GM23338 (cell line): ENCODE measurements around the gene GLOD5. TPM values are rescaled to one million over a fixed set of nuclear protein-coding genes. Genes with fewer than 3 reads are reported as not detected.

Source experiments
- ATAC-seq: fragments of 200-7000 bp; cut with Tn5 transposase; 3 replicates; pipeline ENCODE4 v1.9.1; 2020
- DNase-seq: peaks from one replicate; pipeline ENCODE4 v3.0.0-alpha.2; 2015; ENCODE audit warnings: low spot score
- H2AFZ ChIP-seq: fragments of 200-600 bp; sonication (generic); 2 replicates; pipeline ENCODE4 v1.8.0; 2016; ENCODE audit warnings: antibody characterized with exemption, mild to moderate bottlenecking, moderate library complexity
- H3F3A ChIP-seq: fragments of 200-600 bp; sonication (generic); replicated peaks from 2 replicates; pipeline ENCODE4 v1.8.0; 2017; ENCODE audit warnings: antibody characterized with exemption, mixed run types, low read depth
- H3K27ac ChIP-seq: fragments of 200-600 bp; sonication (generic); 2 replicates; pipeline ENCODE4 v1.6.1; 2016; ENCODE audit warnings: low read depth
- H3K27me3 ChIP-seq: fragments of 200-600 bp; sonication (generic); 2 replicates; pipeline ENCODE4 v1.8.0; 2016; ENCODE audit warnings: mild to moderate bottlenecking, mixed run types, moderate library complexity; ENCODE audit not compliant: insufficient read depth
- H3K36me3 ChIP-seq: fragments of 200-600 bp; sonication (generic); 2 replicates; pipeline ENCODE4 v1.8.0; 2016; ENCODE audit warnings: mild to moderate bottlenecking; ENCODE audit not compliant: insufficient read depth
- H3K4me1 ChIP-seq: fragments of 200-600 bp; sonication (generic); 2 replicates; pipeline ENCODE4 v1.8.0; 2016; ENCODE audit warnings: mild to moderate bottlenecking, moderate library complexity; ENCODE audit not compliant: insufficient read depth
- H3K4me2 ChIP-seq: fragments of 200-600 bp; sonication (generic); 2 replicates; pipeline ENCODE4 v1.7.1; 2017; ENCODE audit warnings: mixed run types
- H3K4me3 ChIP-seq: fragments of 200-600 bp; sonication (generic); 2 replicates; pipeline ENCODE4 v1.6.1; 2016; ENCODE audit warnings: mixed run types
- H3K79me2 ChIP-seq: fragments of 200-600 bp; sonication (generic); replicated peaks from 2 replicates; pipeline ENCODE4 v1.8.0; 2017; ENCODE audit warnings: mild to moderate bottlenecking; ENCODE audit not compliant: insufficient read depth
- H3K9me2 ChIP-seq: fragments of 200-600 bp; sonication (generic); 2 replicates; pipeline ENCODE4 v1.8.0; 2017; ENCODE audit not compliant: insufficient read depth
- H4K20me1 ChIP-seq: fragments of 200-600 bp; sonication (generic); replicated peaks from 2 replicates; pipeline ENCODE4 v1.8.0; 2017; ENCODE audit warnings: mild to moderate bottlenecking; ENCODE audit not compliant: insufficient read depth
- H3K27ac Mint-ChIP-seq: 2 replicates; pipeline ENCODE4 v1.8.0; 2020; ENCODE audit warnings: inconsistent platforms, mild to moderate bottlenecking, moderate library complexity, mixed read lengths
- H3K27me3 Mint-ChIP-seq: 3 replicates; pipeline ENCODE4 v1.8.0; 2022; ENCODE audit warnings: low read depth, mild to moderate bottlenecking, moderate library complexity, mixed read lengths, inconsistent platforms; ENCODE audit not compliant: insufficient read depth, poor library complexity
- H3K36me3 Mint-ChIP-seq: 3 replicates; pipeline ENCODE4 v1.8.0; 2021; ENCODE audit warnings: low read depth, mild to moderate bottlenecking, inconsistent platforms, moderate library complexity, mixed read lengths
- H3K4me1 Mint-ChIP-seq: 3 replicates; pipeline ENCODE4 v1.8.0; 2020; ENCODE audit warnings: mild to moderate bottlenecking, inconsistent platforms, mixed read lengths
- H3K4me3 Mint-ChIP-seq: 3 replicates; pipeline ENCODE4 v1.8.0; 2021; ENCODE audit warnings: moderate library complexity, mild to moderate bottlenecking, inconsistent platforms, mixed read lengths
- H3K9me3 Mint-ChIP-seq: 3 replicates; pipeline ENCODE4 v1.8.0; 2020; ENCODE audit warnings: moderate library complexity, mild to moderate bottlenecking, inconsistent platforms, mixed read lengths
- CREB1 ChIP-seq: fragments of 250-450 bp; sonication (Bioruptor Pico); IDR thresholded peaks from 2 replicates; pipeline ENCODE4 v1.5.0; 2020; ENCODE audit warnings: low read depth, mild to moderate bottlenecking, moderate library complexity
- ETS1 ChIP-seq: IDR thresholded peaks from 2 replicates; pipeline ENCODE4 v1.6.1; 2016; ENCODE audit warnings: antibody characterized with exemption
- EZH2 ChIP-seq: fragments of 200-600 bp; sonication (generic); IDR thresholded peaks from one replicate; pipeline ENCODE4 v1.8.0; 2017; ENCODE audit warnings: antibody characterized with exemption, mild to moderate bottlenecking, low read depth; ENCODE audit not compliant: unreplicated experiment
- EZH2phosphoT487 ChIP-seq: fragments of 200-600 bp; sonication (generic); IDR thresholded peaks from one replicate; pipeline ENCODE4 v1.8.1; 2018; ENCODE audit warnings: antibody characterized with exemption; ENCODE audit not compliant: unreplicated experiment
- JUNB ChIP-seq: IDR thresholded peaks from one replicate; pipeline ENCODE4 v1.6.1; 2016; ENCODE audit warnings: antibody characterized with exemption; ENCODE audit not compliant: unreplicated experiment
- NANOG ChIP-seq: IDR thresholded peaks from 2 replicates; pipeline ENCODE4 v1.6.1; 2016; ENCODE audit warnings: antibody characterized with exemption, borderline replicate concordance
- POLR2AphosphoS5 ChIP-seq: IDR thresholded peaks from 2 replicates; pipeline ENCODE4 v1.6.1; 2016; ENCODE audit warnings: antibody characterized with exemption, low read depth
- REST ChIP-seq: IDR thresholded peaks from one replicate; pipeline ENCODE4 v1.6.1; 2018; ENCODE audit warnings: antibody characterized with exemption; ENCODE audit not compliant: unreplicated experiment
- STAT1 ChIP-seq: IDR thresholded peaks from one replicate; pipeline ENCODE4 v1.6.1; 2016; ENCODE audit warnings: antibody characterized with exemption; ENCODE audit not compliant: unreplicated experiment
- ZNF114 ChIP-seq: fragments of 250-450 bp; sonication (Bioruptor Pico); IDR thresholded peaks from 2 replicates; pipeline ENCODE4 v1.5.0; 2020; ENCODE audit warnings: mild to moderate bottlenecking, moderate library complexity
- ZNF331 ChIP-seq: fragments of 250-450 bp; sonication (Bioruptor Pico); IDR thresholded peaks from 2 replicates; pipeline ENCODE4 v1.5.0; 2020; ENCODE audit warnings: low read depth, mild to moderate bottlenecking, moderate library complexity
- ZNF462 ChIP-seq: fragments of 250-450 bp; sonication (Bioruptor Pico); IDR thresholded peaks from 2 replicates; pipeline ENCODE4 v1.5.0; 2020; ENCODE audit warnings: mild to moderate bottlenecking, moderate library complexity
- polyA plus RNA-seq: library from polyadenylated mRNA; unstranded; fragments of >200 nt; fragmentation: Nextera tagmentation; extraction: Ambion mirVana; gene quantifications from 2 replicates; pipeline ENCODE4 v1.2.1, GENCODE V29; 2016
- total RNA-seq: library from RNA; depleted of rRNA; stranded (reverse); fragments of >200 nt; shearing (Covaris generic); gene quantifications from 2 replicates; pipeline ENCODE4 v1.2.3, GENCODE V29; 2014

GLOD5 gene
- total and polyA plus RNA-seq, 2 experiments from 2014 or later, result not detected

- TF ChIP-seq ETS1, result no peak
- no peak for TF ChIP-seq EZH2
- TF ChIP-seq ZNF114 (CRISPR knock-in tag), result no peak
These were observed 46.5 kb upstream of the GLOD5 start (continued) for GRCh38 chrX:48715072-48715471.

- peaks cover 9% of the 10 kb centered on the region; the same call in 1 of the 2 replicates for H3K27me3 ChIP-seq
- H3K4me2 ChIP-seq, result no peak overlapping the region
- H2AFZ ChIP-seq, result no peak overlapping the region
- no peaks in the 10 kb centered on the region for H3K36me3 ChIP-seq
- ATAC-seq (no peak), DNase-seq (no peak)
- Mint-ChIP-seq H3K36me3 (no peaks in the 10 kb centered on the region), H3K4me1 (no peaks in the 10 kb centered on the region), H3K4me3 (no peak overlapping the region), H3K27me3 (peaks cover 5% of the 10 kb centered on the region), H3K9me3 (no peaks in the 10 kb centered on the region), H3K27ac (no peak overlapping the region)
- H3K27ac ChIP-seq, result no peak overlapping the region
- H3K9me2 ChIP-seq, result no peaks in the 10 kb centered on the region
- H3K4me1 ChIP-seq, result no peaks in the 10 kb centered on the region
- H3K79me2 ChIP-seq, result no peaks in the 10 kb centered on the region
- no peak overlapping the region for H3K4me3 ChIP-seq
- H3F3A ChIP-seq, result no peaks in the 10 kb centered on the region
- H4K20me1 ChIP-seq, result no peaks in the 10 kb centered on the region
- no peak for TF ChIP-seq POLR2AphosphoS5
- TF ChIP-seq EZH2phosphoT487, result no peak
- TF ChIP-seq ETS1, result no peak
- TF ChIP-seq REST, result no peak
- TF ChIP-seq NANOG, result no peak
- no peak for TF ChIP-seq CREB1 (CRISPR knock-in tag)
- no peak for TF ChIP-seq ZNF462 (CRISPR knock-in tag)
- TF ChIP-seq ZNF114 (CRISPR knock-in tag), result no peak
- no peak for TF ChIP-seq JUNB
- no peak for TF ChIP-seq ZNF331 (CRISPR knock-in tag)
- TF ChIP-seq STAT1, result no peak
- TF ChIP-seq EZH2, result no peak
These were observed 45.6 kb upstream of the GLOD5 start for GRCh38 chrX:48715876-48716502.
